K562 (cell line): ENCODE data around the gene PLPP7. TPM values are rescaled to one million over a fixed set of nuclear protein-coding genes. Genes with fewer than 3 reads are reported as not detected.

Experiments
- ATAC-seq: fragments of 200-7000 bp; cut with Tn5 transposase; 3 replicates; pipeline ENCODE4 v1.9.1; 2020; ENCODE audit warnings: moderate library complexity
- BruUV-seq: library from RNA; stranded (reverse); fragments of 400-500 nt; replicated peaks from 2 replicates; lab custom pipeline; 2021; lab: Mats Ljungman, UMichigan
- CTCF ChIA-PET: fragments of 300-600 bp; formaldehyde crosslinking; extraction: SDS; loops from one replicate; lab custom pipeline; 2021; ENCODE audit warnings: low intra/inter-chr PET ratio; lab: Yijun Ruan, JAX
- POLR2A ChIA-PET: fragments of 300-600, 350-650 bp; sonication (Branson Sonifier 250); formaldehyde crosslinking; extraction: SDS; loops from one replicate; lab custom pipeline; 2021; ENCODE audit warnings: antibody characterized with exemption, inconsistent platforms; lab: Yijun Ruan, JAX
- DNase-seq, 4 experiments: peaks; one replicate each; pipeline versions ENCODE4 v3.0.0 to v3.0.0-alpha.2; 2011 to 2018; ENCODE audit warnings: low spot score in 3 of 4, mixed read lengths in 3 of 4; ENCODE audit errors: extremely low read depth in 1 of 4
- FAIRE-seq: peaks from 2 replicates; lab custom pipeline; 2011; peaks lifted over from hg19 to GRCh38; lab: Jason Lieb, UNC
- H2AFZ ChIP-seq: 2 replicates; pipeline ENCODE4 v1.6.0; 2011; ENCODE audit warnings: low read depth, low read length, control low read depth, inconsistent platforms
- H3K27ac ChIP-seq: fragments of 200-600 bp; 3 replicates; pipeline ENCODE4 v1.8.0; 2011; ENCODE audit warnings: low read depth, mild to moderate bottlenecking, control low read depth, inconsistent platforms, low read length, moderate library complexity, mixed read lengths; ENCODE audit errors: extremely low read depth
- H3K27me3 ChIP-seq, 2 experiments: fragments of 300-600 bp in 1 of 2; 2 replicates in 1 of 2; 3 replicates in 1 of 2; pipeline versions ENCODE4 v1.6.0 to v1.8.0; 2011; ENCODE audit warnings: inconsistent platforms in 2 of 2, low read length in 2 of 2, mild to moderate bottlenecking in 1 of 2, mixed read lengths in 1 of 2, moderate library complexity in 1 of 2; ENCODE audit not compliant: control insufficient read depth in 2 of 2, insufficient read depth in 2 of 2
- H3K36me3 ChIP-seq: fragments of 300-600 bp; 3 replicates; pipeline ENCODE4 v1.8.0; 2011; ENCODE audit warnings: mild to moderate bottlenecking, low read length, inconsistent platforms; ENCODE audit not compliant: control insufficient read depth, insufficient read depth
- H3K4me1 ChIP-seq, 2 experiments: fragments of 200-600 bp in 1 of 2; replicated peaks in 1 of 2; 2 replicates in 1 of 2; 3 replicates in 1 of 2; pipeline versions ENCODE4 v1.5.1 to v1.8.0; 2011; ENCODE audit warnings: inconsistent platforms in 2 of 2, low read length in 2 of 2, mild to moderate bottlenecking in 1 of 2, mixed read lengths in 1 of 2, moderate library complexity in 1 of 2; ENCODE audit not compliant: control insufficient read depth in 2 of 2, insufficient read depth in 2 of 2
- H3K4me2 ChIP-seq: 2 replicates; pipeline ENCODE4 v1.6.1; 2011; ENCODE audit warnings: low read length, control low read depth, inconsistent platforms, mixed read lengths; ENCODE audit not compliant: insufficient read depth
- H3K4me3 ChIP-seq: fragments of 200-600 bp; sonication (generic), shearing (Covaris generic); 2 replicates; pipeline ENCODE4 v1.5.1; 2016; ENCODE audit warnings: control low read depth, inconsistent platforms
- H3K79me2 ChIP-seq: fragments of 200-600 bp; 3 replicates; pipeline ENCODE4 v1.8.0; 2011; ENCODE audit warnings: low read length, inconsistent platforms; ENCODE audit not compliant: control insufficient read depth, insufficient read depth
- H3K9ac ChIP-seq, 2 experiments: 2 replicates each; pipeline versions ENCODE4 v1.6.0 to v1.6.1; 2011; ENCODE audit warnings: low read depth in 2 of 2, low read length in 2 of 2, control low read depth in 1 of 2, inconsistent platforms in 1 of 2, mild to moderate bottlenecking in 1 of 2, mixed read lengths in 1 of 2; ENCODE audit not compliant: insufficient read depth in 1 of 2
- H3K9me1 ChIP-seq: one replicate; pipeline ENCODE4 v1.6.0; 2011; ENCODE audit warnings: inconsistent platforms, mild to moderate bottlenecking, low read length, moderate library complexity; ENCODE audit not compliant: control insufficient read depth, insufficient read depth
- H3K9me3 ChIP-seq: replicated peaks from 2 replicates; pipeline ENCODE4 v1.5.1; 2011; ENCODE audit warnings: low read depth, low read length, inconsistent platforms; ENCODE audit not compliant: control insufficient read depth, insufficient read depth
- H4K20me1 ChIP-seq: replicated peaks from 2 replicates; pipeline ENCODE4 v1.6.1; 2011; ENCODE audit warnings: low read length, inconsistent platforms, mixed read lengths; ENCODE audit not compliant: control insufficient read depth, insufficient read depth
- BHLHE40 ChIP-seq: IDR thresholded peaks from 2 replicates; pipeline ENCODE4 v1.6.1; 2011; ENCODE audit warnings: low read length, improper control_type of control experiment
- CTCF ChIP-seq, 3 experiments: IDR thresholded peaks in 2 of 3; conservative IDR thresholded peaks in 1 of 3; 2 replicates each; pipeline ENCODE4 v1.5.1; 2011 to 2012; ENCODE audit warnings: low read length in 3 of 3, mild to moderate bottlenecking in 3 of 3, control low read depth in 2 of 3, improper control_type of control experiment in 1 of 3, inconsistent platforms in 1 of 3, low read depth in 1 of 3, mixed read lengths in 1 of 3, moderate library complexity in 1 of 3; ENCODE audit not compliant: insufficient read depth in 2 of 3
- E2F1 ChIP-seq: sonication (generic); formaldehyde crosslinking; IDR thresholded peaks from 2 replicates; pipeline ENCODE4 v1.8.1; 2023; ENCODE audit warnings: mild to moderate bottlenecking, missing genetic modification reagents, moderate library complexity
- ETV1 ChIP-seq: fragments of 450-650 bp; conservative IDR thresholded peaks from 2 replicates; pipeline ENCODE4 v1.6.1; 2016; ENCODE audit warnings: missing genetic modification characterization, control low read depth, low read depth, missing compliant biosample characterization
- HCFC1 ChIP-seq: IDR thresholded peaks from 2 replicates; pipeline ENCODE4 v1.6.1; 2012; ENCODE audit warnings: low read depth, low read length, improper control_type of control experiment
- JUN ChIP-seq, 2 experiments: sonication (generic) in 1 of 2; formaldehyde crosslinking in 1 of 2; IDR thresholded peaks; 2 replicates each; pipeline versions ENCODE4 v1.6.1 to v1.8.0; 2012 to 2022; ENCODE audit warnings: borderline replicate concordance in 2 of 2, mild to moderate bottlenecking in 2 of 2, improper control_type of control experiment in 1 of 2, low read depth in 1 of 2, low read length in 1 of 2, missing genetic modification reagents in 1 of 2
- MCM3 ChIP-seq: fragments of 450-650 bp; IDR thresholded peaks from 2 replicates; pipeline ENCODE4 v1.6.1; 2016
- MXI1 ChIP-seq: IDR thresholded peaks from 2 replicates; pipeline ENCODE4 v1.6.1; 2011; ENCODE audit warnings: low read depth, mild to moderate bottlenecking, improper control_type of control experiment, low read length
- MYC ChIP-seq, 2 experiments: fragments of 250-450 bp in 1 of 2; sonication (Bioruptor Pico) in 1 of 2; IDR thresholded peaks; 2 replicates each; pipeline versions ENCODE4 v1.5.1 to v1.6.1; 2012 to 2021; ENCODE audit warnings: low read depth in 2 of 2, borderline replicate concordance in 1 of 2, improper control_type of control experiment in 1 of 2, low read length in 1 of 2, mild to moderate bottlenecking in 1 of 2, moderate library complexity in 1 of 2
- POLR3A ChIP-seq: IDR thresholded peaks from 2 replicates; pipeline ENCODE4 v1.6.1; 2011; ENCODE audit warnings: borderline replicate concordance, mild to moderate bottlenecking, moderate library complexity; ENCODE audit not compliant: insufficient read length, insufficient read depth; ENCODE audit errors: extremely low read depth
- SMC3 ChIP-seq: conservative IDR thresholded peaks from 2 replicates; pipeline ENCODE4 v1.6.1; 2011; ENCODE audit warnings: low read depth, low read length, improper control_type of control experiment; ENCODE audit not compliant: insufficient read depth
- ZC3H11A ChIP-seq: IDR thresholded peaks from 2 replicates; pipeline ENCODE4 v1.6.1; 2012; ENCODE audit warnings: low read depth, low read length, improper control_type of control experiment
- WGBS: fragments of 100-300 bp; shearing (Covaris generic); methylation state at CpG from one replicate; pipeline ENCODE4 v1.1.6; 2016; ENCODE audit warnings: low coverage, mixed read lengths; ENCODE audit not compliant: insufficient coverage; ENCODE audit errors: missing lambda C conversion rate; 5-methylcytosine and 5-hydroxymethylcytosine counted together
- in situ Hi-C: fragments of 300-500 bp; cut with MboI; formaldehyde crosslinking; loops from 4 replicates; pipeline ENCODE4 v1.15.0; 2018; ENCODE audit warnings: inconsistent platforms, mixed read lengths
- intact Hi-C: fragments of 100-400 bp; cut with micrococcal nuclease; formaldehyde crosslinking; loops from 2 replicates; pipeline ENCODE4 v1.14.2; 2022
- polyA plus RNA-seq, 8 experiments: library from polyadenylated mRNA; depleted of rRNA in 4 of 8; stranded (reverse) in 5 of 8; unstranded in 3 of 8; fragments of >200 nt; fragmentation: Nextera tagmentation in 2 of 8; fragmentation: Illumina TruSeq in 1 of 8; extraction: Ambion mirVana in 2 of 8; extraction: Trizol in 1 of 8; gene quantifications; 2 replicates each; pipeline versions ENCODE4 v1.2.1 to v1.2.3, GENCODE V29; 2011 to 2014; ENCODE audit warnings: inconsistent platforms in 1 of 8, missing spikeins in 1 of 8
- total RNA-seq, 7 experiments: library from RNA; depleted of rRNA in 6 of 7; stranded (reverse); fragments of >200 nt in 6 of 7; fragmentation: Illumina TruSeq in 2 of 7; extraction: Trizol in 2 of 7; gene quantifications; 2 replicates each; pipeline versions ENCODE4 v1.2.1 to v1.2.3, GENCODE V29; 2011 to 2021; ENCODE audit warnings: low replicate concordance in 1 of 7

Gene PLPP7
- total and polyA plus RNA-seq, 9 of the 15 experiments (the other 6 are each of a cell fraction or from before 2014, with no cell fraction given) = 0.09 to 0.93 (median 0.18) TPM; not detected in 4

- H3K79me2 ChIP-seq = peaks cover 60% of the 10 kb centered on the region
- ChIA-PET CTCF (interaction anchor here (0.6 to 1.5 kb wide), 2 partner anchors 98 to 218 kb away, joined by 3 to 4 read pairs; no protein-coding TSS in a partner anchor), POLR2A (interaction anchor here (0.7 to 14.6 kb wide), 9 partner anchors 9 to 151 kb away, joined by 3 to 338 read pairs (median 5); partner anchors contain the start of gene NUP214)
- peak within 1 kb of the TSS; percentile 90 for H2AFZ ChIP-seq
- WGBS = 17% methylated on average over 76 of the region's 76 CpGs
- no peaks in the 10 kb centered on the region for H4K20me1 ChIP-seq
- intact Hi-C loops (loop anchor here (5.0 kb wide), 1 partner anchor 164 kb away; no protein-coding TSS in a partner anchor), in situ Hi-C loops (no loop called here)
- peak in 1 of 3 experiments; percentile 42; a peak in 2 of 6 replicates for TF ChIP-seq CTCF (IDR thresholded peaks at IDR 0.05 in 2 of 3, conservative IDR thresholded peaks at IDR 0.05 in 1 of 3; ENCODE audit: insufficient read depth in 2 of 3, low read depth in 1 of 3, low read length in 3 of 3)
- TF ChIP-seq SMC3 = 0 out of 2 replicates have a peak, but pooled peaks have one; percentile 17
- TF ChIP-seq ETV1 (tag) = no peak
- TF ChIP-seq MCM3 = no peak
- TF ChIP-seq MXI1 = peak; percentile 47; the same call in 1 of the 2 replicates
- TF ChIP-seq JUN (IDR thresholded peaks at IDR 0.05; ENCODE audit: borderline replicate concordance, low read depth, low read length) = peak; percentile 47; the same call in 1 of the 2 replicates
- TF ChIP-seq JUN (CRISPR knock-in tag; IDR thresholded peaks at IDR 0.05; ENCODE audit: borderline replicate concordance) = no peak
- TF ChIP-seq ZC3H11A = peak; percentile 18; the same call in 1 of the 2 replicates
- TF ChIP-seq BHLHE40 = peak; percentile 74
- peak; percentile 82 for TF ChIP-seq MYC (IDR thresholded peaks at IDR 0.05; ENCODE audit: low read depth, low read length)
- no peak for TF ChIP-seq MYC (CRISPR knock-in tag; IDR thresholded peaks at IDR 0.05; ENCODE audit: borderline replicate concordance, low read depth)
- peak; percentile 85 for TF ChIP-seq E2F1 (CRISPR knock-in tag)
- TF ChIP-seq POLR3A = no peak
- peak; percentile 15; the same call in 1 of the 2 replicates for TF ChIP-seq HCFC1
- peak in 2 of 4 experiments; percentile 90 to 91 for DNase-seq
- peak within 1 kb of the TSS; percentile 75 for H3K27ac ChIP-seq
- BruUV-seq = TSS peak; percentile 38
- peaks cover 45 to 80% of the 10 kb centered on the region in 2 experiments for H3K4me1 ChIP-seq
- H3K9me3 ChIP-seq = no peaks in the 10 kb centered on the region
- FAIRE-seq = no peak
- peak; percentile 1 for ATAC-seq
- H3K9me1 ChIP-seq = peaks cover 11% of the 10 kb centered on the region
- H3K9ac ChIP-seq = peak within 1 kb of the TSS; percentile 83 to 93
- H3K36me3 ChIP-seq = peaks cover 21% of the 10 kb centered on the region; the same call in 2 of the 3 replicates
- H3K4me2 ChIP-seq = peak within 1 kb of the TSS; percentile 95
- H3K27me3 ChIP-seq = 0 out of 5 replicates have a peak, but pooled peaks cover 0 to 2% of the 10 kb centered on the region in 2 experiments
- peak within 1 kb of the TSS; percentile 65 for H3K4me3 ChIP-seq
These were observed 13.2 kb upstream of the PLPP7 start, which contains the start of gene FAM78A for GRCh38 chr9:131276094-131276888. Gene FAM78A (minus strand): TSS chr9:131276510. CDS start chr9:131276179, 331 bp downstream.
